Heart left ventricle (tissue), 16 donors: ENCODE data around the gene MICAL2. TPM values are rescaled to one million over a fixed set of nuclear protein-coding genes. Genes with fewer than 3 reads are reported as not detected.
A peak's percentile ranks its signal among the peaks of the same experiment; 100 is the strongest.

Source experiments
- ATAC-seq, 4 donors: fragments of 200-7000 bp; cut with Tn5 transposase; one replicate each; pipeline ENCODE4 v1.9.1; 2020 to 2022; ENCODE audit warnings: moderate library complexity in 4 of 4, mild to moderate bottlenecking in 3 of 4, moderate number of reproducible peaks in 1 of 4
- DNase-seq, 5 donors: peaks; one replicate each; pipeline ENCODE4 v3.0.0-alpha.2; 2020
- H3K27ac ChIP-seq, 12 donors: fragments of 200-600 bp; sonication (generic) in 4 of 12; one replicate each; pipeline versions ENCODE4 v1.5.0 to v1.8.0; 2016 to 2022; ENCODE audit warnings: mild to moderate bottlenecking in 2 of 12
- H3K27me3 ChIP-seq, 9 donors: fragments of 200-600 bp; sonication (generic) in 2 of 9; one replicate each; pipeline versions ENCODE4 v1.5.1 to v1.8.0; 2016 to 2022; ENCODE audit warnings: mild to moderate bottlenecking in 3 of 9
- H3K36me3 ChIP-seq, 9 donors: fragments of 200-600 bp; sonication (generic) in 2 of 9; one replicate each; pipeline versions ENCODE4 v1.5.0 to v1.8.0; 2018 to 2022; ENCODE audit warnings: mild to moderate bottlenecking in 2 of 9
- H3K4me1 ChIP-seq, 12 donors: fragments of 200-600 bp; sonication (generic) in 4 of 12; one replicate each; pipeline versions ENCODE4 v1.5.0 to v1.8.0; 2016 to 2022; ENCODE audit warnings: mild to moderate bottlenecking in 3 of 12
- H3K4me3 ChIP-seq, 12 donors: fragments of 200-600 bp; sonication (generic) in 4 of 12; one replicate each; pipeline versions ENCODE4 v1.5.0 to v1.8.0; 2017 to 2022; ENCODE audit warnings: mild to moderate bottlenecking in 9 of 12, moderate library complexity in 4 of 12
- H3K9me3 ChIP-seq, 12 donors: fragments of 200-600 bp; sonication (generic) in 4 of 12; one replicate each; pipeline versions ENCODE4 v1.5.0 to v1.8.0; 2016 to 2022; ENCODE audit warnings: mild to moderate bottlenecking in 1 of 12
- CTCF ChIP-seq, 12 donors: fragments of 200-600 bp; sonication (generic) in 4 of 12; IDR thresholded peaks; one replicate each; pipeline versions ENCODE4 v1.5.0 to v1.8.0; 2018 to 2022; ENCODE audit warnings: antibody characterized with exemption in 12 of 12, mild to moderate bottlenecking in 5 of 12
- POLR2A ChIP-seq, 2 donors: fragments of 450-650 bp; IDR thresholded peaks; one replicate each; pipeline ENCODE4 v1.6.1; 2017; ENCODE audit warnings: antibody characterized with exemption in 2 of 2, mild to moderate bottlenecking in 2 of 2, moderate library complexity in 2 of 2
- WGBS, 4 donors: extraction: QIAGEN DNeasy Blood & Tissue Kit in 2 of 4; methylation state at CpG; one replicate each; pipeline versions ENCODE4 v1.1.5 to v1.1.7; 2013 to 2018; 5-methylcytosine and 5-hydroxymethylcytosine counted together
- intact Hi-C, 10 donors: fragments of 100-400 bp; cut with DNase I; formaldehyde crosslinking; loops; one replicate each; pipeline versions ENCODE4 v1.11.1 to v1.14.2; 2022
- polyA plus RNA-seq, 2 donors: library from polyadenylated mRNA; stranded (reverse); fragments of 200-250 nt; gene quantifications; one replicate each; pipeline ENCODE4 v1.2.3, GENCODE V29; 2013
- total RNA-seq, 9 donors: library from RNA; depleted of rRNA in 2 of 9; stranded (reverse); fragments of >200 nt in 2 of 9; fragmentation: NEBNext Ultra II Directional in 3 of 9; extraction: Animal tissue kit (Norgen Biotek cat#: 25700) in 3 of 9; gene quantifications; one replicate each; pipeline versions ENCODE4 v1.1.0 to v1.2.4, GENCODE V29; 2016 to 2023
- donor health status: ischemic (EF 13 %, LVEDD 7.1; RV severe dilation, severe dysfunction).
- donor health status: healthy with polysubstance abuse.
- donor health status: DM: no; HTN: yes; CAD: no.
- donor health status: DM: no; HTN: no; CAD: no.
- donor health status: ischemic (EF 25% LVEDD 6.9; RV normal size, moderate dysfunction).
- donor health status: ischemic (EF 25% LVEDD 5.7; RV mildly dilated, moderate dysfunction).
- donor health status: healthy.
- donor health status: DM: yes; HTN: yes; CAD: no.
- donor health status: ischemic (EF 35%, LVEDD 5.7; RV mildly dilated, moderate dysfunction).
- donor health status: nonischemic (EF 11% LVEDD 7.7; RV severe dilation, severe dysfunction).
- donor health status: DM: yes; HTN: yes; CAD: no.
- donor health status: PGD.
- donor health status: ischemic (EF 29% LVEDD 5.4; RV normal size, mild dysfunction).
- donor health status: nonischemic (EF 23%, LVEDD 6.1; RV moderate dilation, normal function).

The MICAL2 gene
- total and polyA plus RNA-seq, 11 donors, result 37.6 to 110 (median 86.4) TPM

GRCh38 chr11:12242966-12243365 is 132.6 kb downstream of the MICAL2 start:
- intact Hi-C loops, result loop anchor here in 1 of 10 donors (2.0 kb wide), 1 partner anchor 156 kb away; no protein-coding TSS in a partner anchor
- no peak for TF ChIP-seq POLR2A (IDR thresholded peaks at IDR 0.05)
- TF ChIP-seq CTCF (IDR thresholded peaks at IDR 0.05), result no peak
- H3K36me3 ChIP-seq, result peaks cover 0 to 78% (median 68%) of the 10 kb centered on the region in 9 donors
- no peak overlapping the region for H3K4me3 ChIP-seq
- peaks cover 0 to 77% (median 27%) of the 10 kb centered on the region in 12 donors for H3K4me1 ChIP-seq
- no peak for ATAC-seq
- 61 to 78% (median 62%) methylated on average over 2 of the region's 2 CpGs for WGBS, 4 donors
- no peaks in the 10 kb centered on the region for H3K9me3 ChIP-seq
- no peaks in the 10 kb centered on the region for H3K27me3 ChIP-seq
- peak overlapping the region in 3 of 12 donors; percentile 3 to 28 (median 18) for H3K27ac ChIP-seq
- no peak for DNase-seq

DNA sequence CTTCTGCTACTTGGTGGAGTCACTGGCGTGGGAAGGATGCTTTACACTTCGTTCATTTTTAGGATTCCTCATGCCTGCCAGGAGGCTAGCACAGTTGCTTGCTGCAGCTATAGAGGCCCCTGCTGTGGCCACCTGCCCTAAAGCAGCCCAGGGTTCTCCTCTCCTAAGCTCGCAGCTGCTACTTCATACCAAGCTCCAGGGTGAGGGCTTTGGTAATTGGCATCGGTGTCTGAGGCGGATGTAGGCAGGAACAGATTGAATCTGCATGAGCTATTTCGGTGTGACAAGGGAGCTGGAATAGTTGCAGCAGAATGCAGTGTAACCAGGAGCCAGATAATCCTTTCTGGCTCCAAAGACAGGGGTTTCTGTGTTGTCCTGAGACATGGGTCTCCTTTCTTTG is 133.1 kb downstream of the MICAL2 start:
- intact Hi-C loops, result loop anchor here in 1 of 10 donors (2.0 kb wide), 1 partner anchor 157 kb away; no protein-coding TSS in a partner anchor
- Histone ChIP-seq H3K36me3 (peaks cover 0 to 78% (median 68%) of the 10 kb centered on the region in 9 donors), H3K27me3 (no peaks in the 10 kb centered on the region), H3K27ac (peak overlapping the region in 3 of 12 donors; percentile 3 to 28 (median 18)), H3K9me3 (no peaks in the 10 kb centered on the region), H3K4me1 (peaks cover 0 to 79% (median 29%) of the 10 kb centered on the region in 12 donors), H3K4me3 (no peak overlapping the region)
- TF ChIP-seq CTCF (IDR thresholded peaks at IDR 0.05) (no peak), POLR2A (IDR thresholded peaks at IDR 0.05) (no peak)
- DNase-seq (no peak), ATAC-seq (peak in 1 of 4 donors; percentile 7)
- WGBS, 4 donors, result 51 to 73% (median 69%) methylated on average over 6 of the region's 6 CpGs

- ATAC-seq (peak in 1 of 4 donors; percentile 8), DNase-seq (no peak)
- no peak overlapping the region for H3K4me3 ChIP-seq
- H3K9me3 ChIP-seq, result no peaks in the 10 kb centered on the region
- no peaks in the 10 kb centered on the region for H3K27me3 ChIP-seq
- 67 to 74% (median 72%) methylated on average over 6 of the region's 6 CpGs for WGBS, 4 donors
- H3K36me3 ChIP-seq, result peaks cover 0 to 74% (median 65%) of the 10 kb centered on the region in 9 donors
- TF ChIP-seq POLR2A (IDR thresholded peaks at IDR 0.05), result no peak
- no peak for TF ChIP-seq CTCF (IDR thresholded peaks at IDR 0.05)
- H3K27ac ChIP-seq, result peak overlapping the region in 1 of 12 donors; percentile 18
- peaks cover 0 to 80% (median 34%) of the 10 kb centered on the region in 12 donors for H3K4me1 ChIP-seq
- intact Hi-C loops, result loop anchor here in 1 of 10 donors (2.0 kb wide), 1 partner anchor 157 kb away; no protein-coding TSS in a partner anchor
These were observed 133.6 kb downstream of the MICAL2 start for GRCh38 chr11:12243911-12244550.

GRCh38 chr11:12245091-12245490 is 134.7 kb downstream of the MICAL2 start:
- no peak for TF ChIP-seq CTCF (IDR thresholded peaks at IDR 0.05)
- no peak for TF ChIP-seq POLR2A (IDR thresholded peaks at IDR 0.05)
- H3K4me3 ChIP-seq, result no peak overlapping the region
- intact Hi-C loops, result no loop called here
- peak overlapping the region in 1 of 12 donors; percentile 47 for H3K27ac ChIP-seq
- no peaks in the 10 kb centered on the region for H3K27me3 ChIP-seq
- H3K36me3 ChIP-seq, result peaks cover 0 to 78% (median 65%) of the 10 kb centered on the region in 9 donors
- ATAC-seq, result peak in 1 of 4 donors; percentile 25
- peaks cover 0 to 78% (median 31%) of the 10 kb centered on the region in 12 donors for H3K4me1 ChIP-seq
- peak in 1 of 5 donors; percentile 55 for DNase-seq
- no peaks in the 10 kb centered on the region for H3K9me3 ChIP-seq
- WGBS, 4 donors, result 66 to 89% (median 73%) methylated on average over 6 of the region's 6 CpGs
